Colonic mucosa (tissue), 2 donors: ENCODE data around the gene ASPN. TPM values are rescaled to one million over a fixed set of nuclear protein-coding genes. Genes with fewer than 3 reads are reported as not detected.

Source experiments
- microRNA-seq: library from miRNA; unstranded; fragments of <30 nt; microRNA quantifications from one replicate; pipeline ENCODE4, GENCODE V29; 2019
- total RNA-seq, 2 donors: library from RNA; stranded (reverse); fragmentation: NEBNext Ultra II Directional in 1 of 2; extraction: Animal tissue kit (Norgen Biotek cat#: 25700) in 1 of 2; gene quantifications; one replicate each; pipeline ENCODE4 v1.2.1, GENCODE V29; 2021
- donor health status: DM: no; HTN: no; CAD: no.
- donor health status: DM: no; HTN: no; CAD: no.

Gene ASPN
- total RNA-seq, 2 donors from 2014 or later = 0.40 to 7.6 TPM

Small RNA genes within 50 kb of the gene (microRNA-seq; reads per million reads assigned to microRNA genes)
- not detected for gene MIR4670

Other genes starting within 250 kb of the ASPN start
- 100 to 1,000 TPM in 1 of 2 donors, 10 to 100 TPM in 1; 52.4 to 109 TPM for gene IARS1, start 188.8 kb downstream of the ASPN start, total RNA-seq
- gene NOL8, start 157.2 kb downstream of the ASPN start, total RNA-seq = 10 to 100 TPM; 17.6 to 26.4 TPM
- 10 to 100 TPM in 1 of 2 donors, 1 to 10 TPM in 1; 3.1 to 11.0 TPM for gene CENPP, start 156.6 kb downstream of the ASPN start, total RNA-seq
- 10 to 100 TPM in 1 of 2 donors, 1 to 10 TPM in 1; 3.2 to 13.9 TPM for gene OGN, start 77.9 kb downstream of the ASPN start, total RNA-seq
- gene OMD, start 58.0 kb downstream of the ASPN start, total RNA-seq = under 1 TPM; 0.37 to 0.88 TPM
- 1 to 10 TPM in 1 of 2 donors, under 1 TPM in 1; 0.30 to 3.8 TPM for gene ECM2, start 53.5 kb upstream of the ASPN start, total RNA-seq
- 1 to 10 TPM; 8.2 to 8.4 TPM for gene IPPK, start 187.6 kb upstream of the ASPN start, total RNA-seq